ENCODE data around the gene ADCK2.

DNA sequence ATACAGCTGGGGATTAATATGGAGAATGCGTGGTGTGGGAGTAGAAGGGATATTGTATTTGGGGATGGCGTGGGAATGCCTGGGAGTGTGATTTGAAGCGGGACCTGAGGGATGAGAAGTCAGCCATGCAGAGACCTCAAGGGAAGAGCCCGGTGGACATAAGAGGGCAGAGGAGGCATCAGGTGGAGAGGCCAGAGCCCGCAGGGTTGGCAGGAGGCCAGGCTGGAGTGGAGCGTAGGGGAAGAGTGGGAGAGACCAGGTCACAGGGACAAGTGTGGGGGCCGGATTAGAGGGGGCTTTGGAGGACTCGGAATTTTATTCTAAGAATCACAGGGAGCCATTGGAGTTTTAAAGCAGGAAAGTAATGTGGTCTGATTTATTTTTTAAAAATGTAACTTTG, 25.7 kb downstream of the ADCK2 start:
- TF ChIP-seq, protein P1, sequence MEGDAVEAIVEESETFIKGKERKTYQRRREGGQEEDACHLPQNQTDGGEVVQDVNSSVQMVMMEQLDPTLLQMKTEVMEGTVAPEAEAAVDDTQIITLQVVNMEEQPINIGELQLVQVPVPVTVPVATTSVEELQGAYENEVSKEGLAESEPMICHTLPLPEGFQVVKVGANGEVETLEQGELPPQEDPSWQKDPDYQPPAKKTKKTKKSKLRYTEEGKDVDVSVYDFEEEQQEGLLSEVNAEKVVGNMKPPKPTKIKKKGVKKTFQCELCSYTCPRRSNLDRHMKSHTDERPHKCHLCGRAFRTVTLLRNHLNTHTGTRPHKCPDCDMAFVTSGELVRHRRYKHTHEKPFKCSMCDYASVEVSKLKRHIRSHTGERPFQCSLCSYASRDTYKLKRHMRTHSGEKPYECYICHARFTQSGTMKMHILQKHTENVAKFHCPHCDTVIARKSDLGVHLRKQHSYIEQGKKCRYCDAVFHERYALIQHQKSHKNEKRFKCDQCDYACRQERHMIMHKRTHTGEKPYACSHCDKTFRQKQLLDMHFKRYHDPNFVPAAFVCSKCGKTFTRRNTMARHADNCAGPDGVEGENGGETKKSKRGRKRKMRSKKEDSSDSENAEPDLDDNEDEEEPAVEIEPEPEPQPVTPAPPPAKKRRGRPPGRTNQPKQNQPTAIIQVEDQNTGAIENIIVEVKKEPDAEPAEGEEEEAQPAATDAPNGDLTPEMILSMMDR (conservative IDR thresholded peaks at IDR 0.05; ENCODE audit: low read length), result no peak
- no peak for TF ChIP-seq EZH2phosphoT487 (IDR thresholded peaks at IDR 0.05; ENCODE audit: borderline replicate concordance)

Measured in Loucy (cell line).